K562 (cell line): ENCODE measurements around the gene ZNF672. TPM values are rescaled to one million over a fixed set of nuclear protein-coding genes. Genes with fewer than 3 reads are reported as not detected.

Experiments
- ATAC-seq: fragments of 200-7000 bp; cut with Tn5 transposase; 3 replicates; pipeline ENCODE4 v1.9.1; 2020; ENCODE audit warnings: moderate library complexity
- BruUV-seq: library from RNA; stranded (reverse); fragments of 400-500 nt; replicated peaks from 2 replicates; lab custom pipeline; 2021; lab: Mats Ljungman, UMichigan
- CTCF ChIA-PET: fragments of 300-600 bp; formaldehyde crosslinking; extraction: SDS; loops from one replicate; lab custom pipeline; 2021; ENCODE audit warnings: low intra/inter-chr PET ratio; lab: Yijun Ruan, JAX
- POLR2A ChIA-PET: fragments of 300-600, 350-650 bp; sonication (Branson Sonifier 250); formaldehyde crosslinking; extraction: SDS; loops from one replicate; lab custom pipeline; 2021; ENCODE audit warnings: antibody characterized with exemption, inconsistent platforms; lab: Yijun Ruan, JAX
- DNase-seq, 4 experiments: peaks; one replicate each; pipeline versions ENCODE4 v3.0.0 to v3.0.0-alpha.2; 2011 to 2018; ENCODE audit warnings: low spot score in 3 of 4, mixed read lengths in 3 of 4; ENCODE audit errors: extremely low read depth in 1 of 4
- FAIRE-seq: peaks from 2 replicates; lab custom pipeline; 2011; peaks lifted over from hg19 to GRCh38; lab: Jason Lieb, UNC
- H2AFZ ChIP-seq: 2 replicates; pipeline ENCODE4 v1.6.0; 2011; ENCODE audit warnings: low read depth, low read length, control low read depth, inconsistent platforms
- H3K27ac ChIP-seq: fragments of 200-600 bp; 3 replicates; pipeline ENCODE4 v1.8.0; 2011; ENCODE audit warnings: low read depth, mild to moderate bottlenecking, control low read depth, inconsistent platforms, low read length, moderate library complexity, mixed read lengths; ENCODE audit errors: extremely low read depth
- H3K27me3 ChIP-seq, 2 experiments: fragments of 300-600 bp in 1 of 2; 2 replicates in 1 of 2; 3 replicates in 1 of 2; pipeline versions ENCODE4 v1.6.0 to v1.8.0; 2011; ENCODE audit warnings: inconsistent platforms in 2 of 2, low read length in 2 of 2, mild to moderate bottlenecking in 1 of 2, mixed read lengths in 1 of 2, moderate library complexity in 1 of 2; ENCODE audit not compliant: control insufficient read depth in 2 of 2, insufficient read depth in 2 of 2
- H3K36me3 ChIP-seq: fragments of 300-600 bp; 3 replicates; pipeline ENCODE4 v1.8.0; 2011; ENCODE audit warnings: mild to moderate bottlenecking, low read length, inconsistent platforms; ENCODE audit not compliant: control insufficient read depth, insufficient read depth
- H3K4me1 ChIP-seq, 2 experiments: fragments of 200-600 bp in 1 of 2; replicated peaks in 1 of 2; 2 replicates in 1 of 2; 3 replicates in 1 of 2; pipeline versions ENCODE4 v1.5.1 to v1.8.0; 2011; ENCODE audit warnings: inconsistent platforms in 2 of 2, low read length in 2 of 2, mild to moderate bottlenecking in 1 of 2, mixed read lengths in 1 of 2, moderate library complexity in 1 of 2; ENCODE audit not compliant: control insufficient read depth in 2 of 2, insufficient read depth in 2 of 2
- H3K4me2 ChIP-seq: 2 replicates; pipeline ENCODE4 v1.6.1; 2011; ENCODE audit warnings: low read length, control low read depth, inconsistent platforms, mixed read lengths; ENCODE audit not compliant: insufficient read depth
- H3K4me3 ChIP-seq: fragments of 200-600 bp; sonication (generic), shearing (Covaris generic); 2 replicates; pipeline ENCODE4 v1.5.1; 2016; ENCODE audit warnings: control low read depth, inconsistent platforms
- H3K79me2 ChIP-seq: fragments of 200-600 bp; 3 replicates; pipeline ENCODE4 v1.8.0; 2011; ENCODE audit warnings: low read length, inconsistent platforms; ENCODE audit not compliant: control insufficient read depth, insufficient read depth
- H3K9ac ChIP-seq, 2 experiments: 2 replicates each; pipeline versions ENCODE4 v1.6.0 to v1.6.1; 2011; ENCODE audit warnings: low read depth in 2 of 2, low read length in 2 of 2, control low read depth in 1 of 2, inconsistent platforms in 1 of 2, mild to moderate bottlenecking in 1 of 2, mixed read lengths in 1 of 2; ENCODE audit not compliant: insufficient read depth in 1 of 2
- H3K9me1 ChIP-seq: one replicate; pipeline ENCODE4 v1.6.0; 2011; ENCODE audit warnings: inconsistent platforms, mild to moderate bottlenecking, low read length, moderate library complexity; ENCODE audit not compliant: control insufficient read depth, insufficient read depth
- H3K9me3 ChIP-seq: replicated peaks from 2 replicates; pipeline ENCODE4 v1.5.1; 2011; ENCODE audit warnings: low read depth, low read length, inconsistent platforms; ENCODE audit not compliant: control insufficient read depth, insufficient read depth
- H4K20me1 ChIP-seq: replicated peaks from 2 replicates; pipeline ENCODE4 v1.6.1; 2011; ENCODE audit warnings: low read length, inconsistent platforms, mixed read lengths; ENCODE audit not compliant: control insufficient read depth, insufficient read depth
- MEIS2 ChIP-seq: fragments of 450-650 bp; IDR thresholded peaks from 2 replicates; pipeline ENCODE4 v1.6.1; 2014; ENCODE audit warnings: mild to moderate bottlenecking; ENCODE audit not compliant: partially characterized antibody
- PBX2 ChIP-seq, 2 experiments: IDR thresholded peaks in 1 of 2; conservative IDR thresholded peaks in 1 of 2; 2 replicates each; pipeline ENCODE4 v1.6.1; 2016; ENCODE audit warnings: low read depth in 2 of 2, mild to moderate bottlenecking in 1 of 2, missing compliant biosample characterization in 1 of 2, missing genetic modification characterization in 1 of 2, moderate library complexity in 1 of 2
- SP2 ChIP-seq: IDR thresholded peaks from 2 replicates; pipeline ENCODE4 v1.6.1; 2011; ENCODE audit warnings: mild to moderate bottlenecking, low read depth, low read length, moderate library complexity; ENCODE audit not compliant: poor library complexity, severe bottlenecking; ENCODE audit errors: extremely low read depth
- ZNF197 ChIP-seq: fragments of 200-800 bp; sonication (Bioruptor generic); IDR thresholded peaks from 2 replicates; pipeline ENCODE4 v1.6.1; 2016; ENCODE audit warnings: low read depth, missing genetic modification characterization, missing compliant biosample characterization
- WGBS: fragments of 100-300 bp; shearing (Covaris generic); methylation state at CpG from one replicate; pipeline ENCODE4 v1.1.6; 2016; ENCODE audit warnings: low coverage, mixed read lengths; ENCODE audit not compliant: insufficient coverage; ENCODE audit errors: missing lambda C conversion rate; 5-methylcytosine and 5-hydroxymethylcytosine counted together
- in situ Hi-C: fragments of 300-500 bp; cut with MboI; formaldehyde crosslinking; loops from 4 replicates; pipeline ENCODE4 v1.15.0; 2018; ENCODE audit warnings: inconsistent platforms, mixed read lengths
- intact Hi-C: fragments of 100-400 bp; cut with micrococcal nuclease; formaldehyde crosslinking; loops from 2 replicates; pipeline ENCODE4 v1.14.2; 2022
- polyA plus RNA-seq, 8 experiments: library from polyadenylated mRNA; depleted of rRNA in 4 of 8; stranded (reverse) in 5 of 8; unstranded in 3 of 8; fragments of >200 nt; fragmentation: Nextera tagmentation in 2 of 8; fragmentation: Illumina TruSeq in 1 of 8; extraction: Ambion mirVana in 2 of 8; extraction: Trizol in 1 of 8; gene quantifications; 2 replicates each; pipeline versions ENCODE4 v1.2.1 to v1.2.3, GENCODE V29; 2011 to 2014; ENCODE audit warnings: inconsistent platforms in 1 of 8, missing spikeins in 1 of 8
- total RNA-seq, 7 experiments: library from RNA; depleted of rRNA in 6 of 7; stranded (reverse); fragments of >200 nt in 6 of 7; fragmentation: Illumina TruSeq in 2 of 7; extraction: Trizol in 2 of 7; gene quantifications; 2 replicates each; pipeline versions ENCODE4 v1.2.1 to v1.2.3, GENCODE V29; 2011 to 2021; ENCODE audit warnings: low replicate concordance in 1 of 7
- TF ChIP-seq, protein P1 (sequence below): fragments of 450-650 bp; IDR thresholded peaks from 2 replicates; pipeline ENCODE4 v1.6.1; 2018; ENCODE audit not compliant: partially characterized antibody

The ZNF672 gene
- total and polyA plus RNA-seq, 9 of the 15 experiments (the other 6 are each of a cell fraction or from before 2014, with no cell fraction given) = 1.9 to 57.9 (median 24.1) TPM

DNA sequence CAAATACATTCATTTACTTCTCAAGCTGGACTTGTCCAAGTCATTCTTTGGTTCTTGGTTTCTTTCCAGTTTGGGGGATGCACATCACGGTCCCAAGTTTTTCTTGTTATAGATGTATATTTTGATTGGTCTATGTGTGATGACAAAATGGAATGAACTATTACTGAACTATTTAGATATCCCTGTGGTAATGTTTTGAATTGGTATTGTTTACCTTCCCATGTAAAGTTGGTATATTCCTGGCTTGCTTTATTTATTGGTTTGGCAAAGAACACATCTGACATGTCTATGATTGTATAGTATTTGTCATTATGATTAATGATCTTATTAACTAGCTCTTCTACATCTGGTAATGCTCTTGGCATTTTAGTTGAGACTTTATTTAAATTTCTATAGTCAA lies 43.2 kb downstream of the ZNF672 start:
- BruUV-seq = no TSS peak
- ChIA-PET CTCF (no interaction called here), POLR2A (no interaction called here)
- H3K9me1 ChIP-seq = no peaks in the 10 kb centered on the region
- no peaks in the 10 kb centered on the region for H3K27me3 ChIP-seq
- H2AFZ ChIP-seq = peak overlapping the region; percentile 54; the same call in 1 of the 2 replicates
- FAIRE-seq (no peak), DNase-seq (no peak), ATAC-seq (no peak)
- no peaks in the 10 kb centered on the region for H3K9me3 ChIP-seq
- peaks cover 0 to 24% of the 10 kb centered on the region in 2 experiments; a peak in 3 of 5 replicates for H3K4me1 ChIP-seq
- intact Hi-C loops = no loop called here
- H3K4me3 ChIP-seq = no peak overlapping the region
- no peak overlapping the region for H3K4me2 ChIP-seq
- H3K27ac ChIP-seq = peak overlapping the region; percentile 55
- no peaks in the 10 kb centered on the region for H3K36me3 ChIP-seq
- no peaks in the 10 kb centered on the region for H3K79me2 ChIP-seq
- TF ChIP-seq, protein P1, sequence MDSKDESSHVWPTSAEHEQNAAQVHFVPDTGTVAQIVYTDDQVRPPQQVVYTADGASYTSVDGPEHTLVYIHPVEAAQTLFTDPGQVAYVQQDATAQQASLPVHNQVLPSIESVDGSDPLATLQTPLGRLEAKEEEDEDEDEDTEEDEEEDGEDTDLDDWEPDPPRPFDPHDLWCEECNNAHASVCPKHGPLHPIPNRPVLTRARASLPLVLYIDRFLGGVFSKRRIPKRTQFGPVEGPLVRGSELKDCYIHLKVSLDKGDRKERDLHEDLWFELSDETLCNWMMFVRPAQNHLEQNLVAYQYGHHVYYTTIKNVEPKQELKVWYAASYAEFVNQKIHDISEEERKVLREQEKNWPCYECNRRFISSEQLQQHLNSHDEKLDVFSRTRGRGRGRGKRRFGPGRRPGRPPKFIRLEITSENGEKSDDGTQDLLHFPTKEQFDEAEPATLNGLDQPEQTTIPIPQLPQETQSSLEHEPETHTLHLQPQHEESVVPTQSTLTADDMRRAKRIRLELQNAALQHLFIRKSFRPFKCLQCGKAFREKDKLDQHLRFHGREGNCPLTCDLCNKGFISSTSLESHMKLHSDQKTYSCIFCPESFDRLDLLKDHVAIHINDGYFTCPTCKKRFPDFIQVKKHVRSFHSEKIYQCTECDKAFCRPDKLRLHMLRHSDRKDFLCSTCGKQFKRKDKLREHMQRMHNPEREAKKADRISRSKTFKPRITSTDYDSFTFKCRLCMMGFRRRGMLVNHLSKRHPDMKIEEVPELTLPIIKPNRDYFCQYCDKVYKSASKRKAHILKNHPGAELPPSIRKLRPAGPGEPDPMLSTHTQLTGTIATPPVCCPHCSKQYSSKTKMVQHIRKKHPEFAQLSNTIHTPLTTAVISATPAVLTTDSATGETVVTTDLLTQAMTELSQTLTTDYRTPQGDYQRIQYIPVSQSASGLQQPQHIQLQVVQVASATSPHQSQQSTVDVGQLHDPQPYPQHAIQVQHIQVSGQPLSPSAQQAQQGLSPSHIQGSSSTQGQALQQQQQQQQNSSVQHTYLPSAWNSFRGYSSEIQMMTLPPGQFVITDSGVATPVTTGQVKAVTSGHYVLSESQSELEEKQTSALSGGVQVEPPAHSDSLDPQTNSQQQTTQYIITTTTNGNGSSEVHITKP = peak; percentile 93
- no peak for TF ChIP-seq PBX2 (CRISPR knock-in tag; IDR thresholded peaks at IDR 0.05; ENCODE audit: low read depth)
- TF ChIP-seq PBX2 (tag; conservative IDR thresholded peaks at IDR 0.05; ENCODE audit: low read depth) = peak; percentile 26
- peak; percentile 28 for TF ChIP-seq MEIS2
- no peak for TF ChIP-seq ZNF197 (CRISPR knock-in tag)
- TF ChIP-seq SP2 = no peak
- TF ChIP-seq, all 486 proteins: peak for 3
- Histone ChIP-seq H4K20me1 (no peaks in the 10 kb centered on the region), H3K9ac (peak overlapping the region in 1 of 2 experiments; percentile 51; a peak in 1 of 4 replicates)
- in situ Hi-C loops = no loop called here
- WGBS = 58% methylated on average over 1 of the region's 1 CpG
